Stimulated activated CD4-positive, alpha-beta T cell treated with anti-CD3 and anti-CD28 coated beads, Interleukin-4, amount 100 ng/mL, for 24 hours (primary cell): ENCODE data around the gene STXBP5L.
"Not testable (repeated sequence)": the region's sequence is repeated elsewhere in the genome, so short reads cannot be mapped to it uniquely, and the experiment has no call there.

ENCODE experiments used
- DNase-seq: peaks from one replicate; pipeline ENCODE4 v3.0.0-alpha.2; 2020

STXBP5L gene

DNA sequence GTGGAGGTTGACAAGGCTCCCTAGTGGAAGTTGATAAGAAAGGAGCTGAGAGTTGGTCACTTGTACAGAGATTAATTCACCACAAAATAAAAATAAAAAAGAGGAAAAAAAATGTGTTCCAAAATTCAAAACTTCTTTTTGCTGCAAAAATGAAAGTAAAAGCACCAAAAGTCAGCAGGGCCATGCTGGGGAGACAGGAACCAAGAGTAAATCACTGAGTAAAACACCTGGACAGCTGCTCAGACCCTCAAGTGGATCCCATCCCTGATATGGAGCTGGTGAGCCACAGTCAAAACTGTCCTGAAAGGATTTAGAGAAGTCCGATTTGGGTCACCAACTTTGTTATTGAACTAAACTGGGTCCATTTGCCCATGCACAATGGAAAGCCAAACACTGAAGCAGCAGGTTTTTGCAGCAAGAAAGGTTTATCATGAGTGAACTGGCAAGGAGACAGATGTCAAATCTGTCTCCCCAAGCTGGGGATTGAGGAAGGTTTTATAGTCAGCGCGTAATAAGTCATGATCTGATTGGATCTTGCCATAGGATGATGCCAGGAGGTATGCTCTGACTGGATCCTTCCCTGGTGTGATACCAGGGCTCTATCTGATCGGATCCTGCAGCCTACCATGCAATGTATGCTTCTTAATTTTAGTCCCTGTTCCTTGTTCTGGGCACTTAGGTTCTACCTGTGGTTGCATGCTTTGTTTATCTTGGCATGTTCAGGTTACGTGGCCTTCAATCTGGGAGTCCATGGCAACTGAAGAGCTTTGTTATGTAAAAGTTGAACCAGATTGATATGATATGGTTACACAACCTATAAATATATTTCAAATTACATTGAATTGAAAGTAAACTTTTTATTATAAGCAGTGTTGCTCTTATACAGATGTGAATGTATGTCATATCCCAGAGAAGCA is 324.6 kb downstream of the STXBP5L start:
- DNase-seq = no peak

DNA sequence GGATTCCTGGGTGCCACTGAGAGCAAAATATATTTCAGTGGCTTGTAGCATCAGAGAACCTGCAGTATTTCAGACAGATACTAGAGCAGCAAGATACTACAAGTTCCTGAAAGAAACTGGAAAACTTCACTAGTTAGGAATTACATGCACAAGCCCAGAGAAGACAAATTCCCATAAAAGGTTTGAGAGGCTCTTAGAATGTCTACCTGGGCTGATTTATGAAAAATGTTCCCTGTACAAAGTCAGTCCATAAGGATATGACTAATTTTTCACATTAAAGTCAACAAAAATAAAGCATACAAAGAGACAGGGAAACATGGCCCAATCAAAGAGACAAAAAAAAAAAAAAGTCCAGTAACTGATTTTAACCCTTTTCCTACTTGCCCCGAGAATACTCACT is 335.2 kb downstream of the STXBP5L start:
- no peak for DNase-seq

DNA sequence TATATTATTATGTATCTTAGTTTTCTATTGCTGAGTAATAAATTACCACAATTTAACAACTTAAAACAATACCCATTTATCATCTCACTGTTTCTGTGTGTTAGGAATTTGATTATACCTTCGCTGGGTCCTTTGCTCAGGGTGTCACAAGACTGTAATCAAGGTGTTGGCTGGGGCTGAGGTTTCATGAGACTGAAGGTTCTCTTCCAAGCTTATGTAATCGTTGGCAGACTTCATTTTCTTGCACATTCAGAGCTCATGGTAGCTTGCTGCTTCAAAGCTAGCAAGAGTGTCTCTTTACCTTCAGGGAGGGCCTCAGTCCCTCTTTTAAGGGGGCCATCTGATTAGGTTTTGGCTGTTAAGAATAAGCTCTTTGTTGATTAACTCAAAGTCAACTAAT is 344.7 kb downstream of the STXBP5L start:
- no peak for DNase-seq

DNA sequence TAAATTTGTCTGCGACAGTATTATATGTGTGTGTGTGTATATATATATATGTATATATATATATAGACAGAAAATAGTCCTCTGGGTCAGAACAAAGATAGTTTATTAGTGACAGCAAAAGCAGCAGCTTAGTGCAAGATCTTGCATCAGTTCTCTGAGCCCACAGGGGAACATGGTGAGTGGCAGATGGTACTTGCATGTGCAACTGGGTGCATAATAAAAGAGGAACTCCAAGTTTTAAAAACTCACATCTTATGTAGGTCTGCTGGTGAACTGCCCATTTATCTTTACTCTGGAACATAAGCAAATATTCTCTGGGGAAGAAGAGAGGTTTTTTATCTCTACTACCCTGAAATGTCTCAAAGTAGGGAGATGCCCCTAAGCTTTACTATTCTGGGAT is 361.4 kb downstream of the STXBP5L start:
- DNase-seq = no peak

DNA sequence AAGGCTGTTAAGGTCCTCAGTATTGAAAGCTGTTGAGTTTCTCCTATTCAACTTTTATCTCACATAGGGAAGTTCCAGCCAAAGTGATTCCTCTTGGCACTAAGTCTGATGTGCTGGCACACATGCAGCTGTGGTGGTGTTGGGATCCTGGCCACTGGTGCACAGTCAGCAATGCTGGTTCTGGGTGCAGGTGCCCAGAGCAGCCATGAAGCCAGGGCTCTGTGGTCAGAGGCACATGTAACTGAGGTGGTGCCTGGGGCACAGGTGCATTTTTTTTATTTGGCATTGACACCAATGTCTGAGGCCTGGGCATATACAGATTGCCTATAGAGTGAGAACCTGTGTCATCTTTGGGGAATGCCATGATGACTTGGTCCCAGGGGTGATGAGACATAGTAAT is 366.4 kb downstream of the STXBP5L start:
- DNase-seq = no peak

DNA sequence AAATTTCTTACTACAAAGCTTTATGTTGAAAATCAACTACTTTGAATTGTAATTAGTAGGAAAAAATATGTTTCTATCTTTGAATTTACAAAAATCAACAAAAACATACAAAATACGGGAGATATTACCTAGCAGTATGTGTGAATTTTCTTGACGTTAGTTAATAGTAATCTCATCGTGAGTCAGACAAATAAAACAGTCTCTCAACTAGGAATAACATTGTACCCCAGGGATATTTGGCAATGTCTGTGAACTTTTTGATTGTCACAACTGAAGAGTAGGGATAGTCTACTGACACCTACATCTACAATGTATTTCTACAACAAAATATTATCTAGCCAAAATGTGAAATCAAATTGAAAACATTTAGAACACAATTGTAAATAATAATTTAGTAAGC is 387.4 kb downstream of the STXBP5L start:
- DNase-seq = no peak

DNA sequence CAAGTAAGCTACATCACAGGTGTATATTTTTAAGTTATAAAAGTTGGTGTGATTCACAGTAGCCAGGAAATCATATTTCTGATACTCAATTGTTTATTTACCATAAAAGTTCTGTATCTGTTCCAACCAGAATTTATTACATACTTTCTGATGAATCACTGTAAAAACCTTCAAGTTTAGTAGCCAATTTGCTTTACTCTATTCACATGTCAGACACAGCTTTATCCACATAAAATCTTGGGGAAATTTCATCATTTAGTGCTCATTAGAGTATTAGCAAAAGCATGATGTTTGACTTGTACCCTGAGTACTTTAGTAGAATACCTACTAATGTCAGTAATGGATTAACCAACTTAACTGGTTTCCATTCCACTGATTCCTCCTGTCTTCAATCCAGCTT is 388.0 kb downstream of the STXBP5L start:
- DNase-seq = no peak

DNA sequence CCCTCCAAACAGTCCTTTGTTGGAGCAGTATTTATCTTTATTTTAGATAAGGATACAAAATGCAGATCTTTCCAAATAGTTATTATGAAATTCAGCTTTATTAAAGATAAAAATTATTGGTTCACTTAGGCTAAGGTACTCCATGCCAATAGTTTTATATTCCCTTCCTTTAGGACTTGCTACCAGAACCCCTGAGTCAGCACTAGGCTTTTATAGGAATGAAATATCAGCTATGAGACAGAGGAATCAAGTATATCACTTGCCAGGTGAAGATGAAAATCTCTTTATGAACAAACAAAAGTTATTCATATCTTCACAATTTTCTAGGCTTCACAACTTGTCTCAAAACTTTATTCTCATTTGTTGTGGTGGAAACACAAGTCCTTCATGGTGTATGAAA is 416.3 kb downstream of the STXBP5L start:
- DNase-seq = no peak

DNA sequence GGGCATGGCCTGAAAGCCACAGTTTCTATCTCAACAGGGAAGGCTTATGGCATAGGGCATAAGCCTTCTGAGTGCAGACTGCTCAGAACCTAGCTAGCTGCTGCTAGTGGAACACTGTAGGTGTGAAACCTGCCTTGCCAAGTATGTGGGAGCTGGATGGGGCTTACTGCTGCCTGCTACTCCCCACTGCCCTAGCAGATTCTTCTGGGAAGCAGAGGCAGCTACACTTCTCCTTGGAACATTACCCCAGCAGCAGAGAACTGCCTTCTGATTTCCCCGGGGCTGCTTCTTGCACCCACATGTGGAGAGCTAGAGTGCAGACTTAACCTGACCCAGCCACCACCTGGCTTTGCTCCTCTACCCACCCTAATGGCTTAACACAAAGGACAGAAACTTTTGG is 422.1 kb downstream of the STXBP5L start:
- no peak for DNase-seq

DNA sequence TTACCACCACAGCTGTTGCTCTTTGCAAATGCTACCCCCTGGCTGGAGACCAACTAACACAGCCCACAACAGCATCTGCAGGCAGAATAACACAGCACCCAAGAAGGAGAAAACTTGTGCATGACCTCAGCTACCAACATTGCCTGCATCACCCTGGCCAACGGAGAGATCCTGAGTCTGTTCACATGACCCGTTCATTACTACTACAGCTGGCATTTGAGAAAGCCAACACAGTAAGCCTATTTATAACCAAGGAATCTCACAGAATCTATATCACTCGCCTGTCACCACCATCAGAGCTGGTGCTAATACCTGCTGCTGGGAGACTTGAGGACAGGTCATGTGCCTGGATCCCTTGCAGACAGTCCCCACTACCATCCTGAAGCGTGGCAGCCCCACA is 422.6 kb downstream of the STXBP5L start:
- no peak for DNase-seq

DNA sequence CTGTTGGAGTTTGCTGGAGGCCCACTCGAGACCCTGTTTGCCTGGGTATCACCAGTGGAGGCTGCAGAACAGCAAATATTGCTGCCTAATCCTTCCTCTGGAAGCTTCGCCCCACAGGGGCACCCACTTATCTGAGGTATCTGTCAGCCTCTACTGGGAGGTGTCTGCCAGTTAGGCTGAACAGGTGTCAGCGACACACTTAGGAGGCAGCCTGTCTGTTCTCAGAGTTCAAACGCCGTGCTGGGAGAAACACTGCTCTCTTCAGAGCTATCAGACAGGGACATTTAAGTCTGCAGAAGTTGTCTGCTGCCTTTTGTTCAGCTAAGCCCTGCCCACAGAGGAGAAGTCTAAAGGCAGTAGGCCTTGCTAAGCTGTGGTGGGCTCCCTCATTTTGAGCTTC is 448.0 kb downstream of the STXBP5L start:
- not testable (repeated sequence) for DNase-seq

DNA sequence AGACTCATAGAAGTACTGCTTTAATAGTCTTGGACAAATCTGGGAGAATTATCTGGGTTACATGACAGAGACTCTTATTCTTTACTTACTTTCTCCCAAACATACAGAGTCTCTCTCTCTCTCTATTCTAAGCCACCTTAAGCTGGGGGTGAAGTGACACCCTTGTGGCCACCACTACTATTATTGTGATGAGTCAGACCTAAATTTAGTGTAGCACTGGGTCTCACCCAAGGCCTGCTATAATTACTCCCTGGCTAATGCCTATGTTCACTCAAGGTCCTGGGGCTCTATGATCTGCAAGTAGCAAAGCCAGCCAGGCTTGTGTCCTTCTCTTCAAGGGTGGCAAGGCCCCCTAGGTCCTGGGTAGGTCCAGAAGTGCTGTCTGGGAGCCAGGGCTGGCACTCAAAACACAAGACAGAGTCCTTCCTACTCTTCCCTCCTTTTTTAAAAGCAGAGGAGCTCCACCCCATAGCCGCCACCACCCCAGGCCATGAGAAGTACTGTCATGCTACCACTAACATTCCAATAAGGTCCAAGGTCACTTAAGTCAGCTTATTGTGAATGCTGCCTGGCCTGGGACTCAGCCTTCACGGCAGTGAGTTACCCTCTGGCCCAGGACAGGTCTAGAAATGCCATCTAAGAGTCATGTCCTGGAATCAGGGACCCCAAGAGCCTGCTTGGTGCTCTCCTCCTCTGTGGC is 454.2 kb downstream of the STXBP5L start:
- DNase-seq = no peak

DNA sequence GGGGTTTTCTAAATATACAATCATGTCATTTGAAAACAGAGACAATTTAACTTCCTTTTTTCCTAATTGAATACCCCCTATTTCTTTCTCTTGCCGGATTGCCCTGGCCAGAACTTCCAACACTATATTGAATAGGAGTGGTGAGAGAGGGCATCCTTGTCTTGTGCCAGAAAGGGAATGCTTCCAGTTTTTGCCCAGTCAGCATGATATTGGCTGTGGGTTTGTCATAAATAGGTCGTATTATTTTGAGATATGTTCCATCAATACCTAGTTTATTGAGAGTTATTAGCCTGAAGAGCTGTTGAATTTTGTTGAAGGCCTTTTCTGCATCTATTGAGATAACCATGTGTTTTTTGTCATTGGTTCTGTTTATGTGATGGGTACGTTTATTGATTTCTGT is 480.3 kb downstream of the STXBP5L start:
- DNase-seq = not testable (repeated sequence)

DNA sequence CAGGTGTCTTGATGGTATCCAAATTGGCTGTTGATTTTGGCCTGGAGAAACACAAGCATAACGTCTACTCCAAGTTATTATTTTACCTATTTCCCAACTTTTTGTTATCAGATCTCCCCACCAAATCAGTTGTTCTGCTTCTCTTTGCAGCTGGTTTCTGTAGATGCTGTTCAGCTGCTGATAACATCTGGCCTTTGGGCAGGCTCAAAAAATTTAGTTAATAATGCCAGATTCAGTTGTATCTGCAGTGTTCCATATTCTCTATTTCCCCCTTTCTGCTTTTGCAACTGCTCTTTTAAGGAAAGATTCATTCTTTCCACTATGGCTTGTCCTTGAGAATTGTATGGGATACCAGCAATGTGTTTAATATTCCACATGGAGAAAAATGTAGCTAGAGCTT is 488.0 kb downstream of the STXBP5L start:
- DNase-seq = not testable (repeated sequence)

DNA sequence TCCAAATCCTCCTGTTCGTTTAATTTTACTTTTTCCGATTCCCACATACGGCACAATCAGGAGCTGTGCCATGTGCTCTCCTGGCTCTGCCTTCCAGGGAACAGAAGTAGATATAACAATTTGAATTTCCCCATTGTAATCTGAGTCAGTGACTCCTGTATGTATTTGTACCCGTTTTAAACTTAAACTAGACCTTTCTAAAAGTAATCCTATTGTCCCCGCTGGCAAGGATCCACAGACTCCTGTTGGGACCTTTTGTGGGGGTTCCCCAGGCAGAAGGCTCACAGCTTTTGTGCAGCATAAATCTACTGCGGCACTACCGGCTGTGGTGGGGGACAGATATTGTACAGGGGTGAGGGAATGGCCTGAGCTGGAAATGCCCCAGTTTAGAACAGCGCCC is 490.0 kb downstream of the STXBP5L start:
- not testable (repeated sequence) for DNase-seq

DNA sequence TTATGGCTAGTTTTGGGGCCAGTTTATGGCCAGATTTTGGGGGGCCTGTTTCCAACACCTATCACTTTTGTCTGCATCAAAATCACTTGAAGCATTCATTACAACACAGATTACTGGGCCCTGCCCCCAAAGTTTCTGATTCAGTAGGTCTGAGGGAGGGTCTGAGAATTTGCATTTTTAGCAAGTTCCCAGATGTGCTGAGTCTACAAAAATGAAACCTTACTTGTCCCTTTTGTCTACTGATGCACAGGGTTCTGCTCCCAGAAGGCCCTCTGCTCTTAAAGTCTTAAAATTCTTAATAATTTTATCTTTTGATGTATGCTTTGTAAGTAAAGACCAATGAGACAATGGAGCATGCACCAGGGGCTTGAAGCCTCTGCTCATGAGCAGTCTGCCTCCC is 491.8 kb downstream of the STXBP5L start:
- DNase-seq = no peak

DNA sequence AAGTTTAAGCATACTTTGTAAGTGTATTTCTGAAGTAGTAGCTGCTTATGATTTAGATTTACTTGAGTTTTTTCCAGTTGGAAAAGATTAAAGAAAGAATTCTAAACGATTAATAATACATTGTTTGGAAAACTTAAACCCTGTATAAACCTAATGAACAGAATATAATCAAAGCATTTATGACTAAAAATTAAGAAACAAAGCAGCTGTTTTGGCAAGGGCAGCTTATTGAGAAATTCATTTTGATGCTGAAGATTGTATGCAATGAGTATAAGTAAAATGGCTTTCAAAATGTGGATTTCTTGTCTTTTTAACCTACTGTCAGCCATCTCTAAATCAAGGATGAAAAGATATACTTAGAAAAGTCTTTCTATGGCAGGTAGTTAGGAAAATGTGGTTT is 497.6 kb downstream of the STXBP5L start:
- no peak for DNase-seq

DNA sequence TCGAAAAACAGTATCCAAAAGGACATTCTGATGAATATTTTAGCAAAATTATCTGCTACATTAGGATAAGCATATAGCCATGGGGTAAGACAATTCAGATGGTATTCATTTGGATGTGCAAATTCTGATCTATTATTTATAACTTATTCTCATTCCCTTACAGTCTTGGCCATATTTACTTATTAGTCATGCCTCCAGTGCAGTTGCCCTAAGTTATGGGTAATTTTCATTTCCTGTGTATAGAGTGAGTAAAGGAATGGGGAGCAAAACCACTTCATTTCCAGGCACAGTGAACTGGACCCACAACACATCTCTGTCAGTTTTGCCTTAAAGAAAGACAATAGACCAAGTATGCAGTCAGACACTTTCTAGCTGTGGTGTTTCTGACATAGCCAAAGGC is 503.5 kb downstream of the STXBP5L start:
- DNase-seq = no peak

DNA sequence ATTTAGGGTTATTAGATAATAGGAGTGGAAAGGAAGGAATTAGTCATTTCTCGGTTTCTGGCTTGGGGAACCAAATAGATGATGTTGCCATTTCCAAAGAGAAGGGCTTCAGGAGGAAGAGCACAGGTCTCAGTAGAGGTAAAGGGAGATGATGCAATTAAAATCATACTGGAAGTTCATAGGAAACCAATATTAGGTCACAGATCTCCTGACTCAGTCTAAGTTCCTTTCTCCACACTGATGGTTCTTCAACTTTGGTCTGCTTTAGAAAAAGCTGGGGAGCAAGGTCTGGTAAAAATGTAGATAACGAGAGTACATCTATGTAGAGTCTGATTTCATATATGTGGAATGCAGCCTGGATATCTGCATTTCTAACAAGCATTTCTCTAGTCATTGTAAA is 506.9 kb downstream of the STXBP5L start:
- DNase-seq = no peak

DNA sequence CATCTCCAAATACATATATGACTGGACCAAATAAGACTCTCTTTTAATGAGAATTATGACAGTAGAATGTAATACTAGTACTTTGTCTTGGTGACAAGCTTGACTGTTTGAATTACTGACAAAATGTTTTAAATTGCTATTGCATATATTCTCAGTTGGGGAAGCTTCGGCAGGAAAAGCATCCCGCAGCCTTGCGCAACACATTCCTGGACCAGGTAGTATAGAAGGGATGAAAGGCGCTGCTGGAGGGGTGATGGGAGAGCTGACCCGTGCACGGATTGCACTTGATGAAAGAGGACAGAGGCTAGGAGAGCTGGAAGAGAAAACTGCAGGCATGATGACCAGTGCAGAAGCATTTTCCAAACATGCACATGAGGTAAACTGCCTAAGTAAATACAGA is 510.2 kb downstream of the STXBP5L start:
- no peak for DNase-seq

DNA sequence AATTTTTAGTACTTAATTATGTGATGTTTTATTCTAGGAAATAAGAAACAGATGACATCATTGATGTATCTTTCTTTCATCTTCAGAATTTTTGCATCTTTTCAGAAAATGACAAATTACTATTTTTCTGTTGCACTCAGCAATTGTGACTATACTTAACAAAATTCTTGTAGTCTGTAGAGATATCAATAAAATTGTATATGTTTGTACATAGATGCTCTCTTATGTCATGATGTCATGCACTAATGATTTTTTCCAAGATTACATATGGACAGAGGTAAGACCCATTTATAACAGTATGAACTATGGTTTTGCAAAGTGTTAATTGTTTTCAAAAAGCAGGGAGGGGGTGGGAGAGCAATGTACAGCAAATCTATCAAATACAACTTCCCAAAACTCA is 516.5 kb downstream of the STXBP5L start:
- no peak for DNase-seq

DNA sequence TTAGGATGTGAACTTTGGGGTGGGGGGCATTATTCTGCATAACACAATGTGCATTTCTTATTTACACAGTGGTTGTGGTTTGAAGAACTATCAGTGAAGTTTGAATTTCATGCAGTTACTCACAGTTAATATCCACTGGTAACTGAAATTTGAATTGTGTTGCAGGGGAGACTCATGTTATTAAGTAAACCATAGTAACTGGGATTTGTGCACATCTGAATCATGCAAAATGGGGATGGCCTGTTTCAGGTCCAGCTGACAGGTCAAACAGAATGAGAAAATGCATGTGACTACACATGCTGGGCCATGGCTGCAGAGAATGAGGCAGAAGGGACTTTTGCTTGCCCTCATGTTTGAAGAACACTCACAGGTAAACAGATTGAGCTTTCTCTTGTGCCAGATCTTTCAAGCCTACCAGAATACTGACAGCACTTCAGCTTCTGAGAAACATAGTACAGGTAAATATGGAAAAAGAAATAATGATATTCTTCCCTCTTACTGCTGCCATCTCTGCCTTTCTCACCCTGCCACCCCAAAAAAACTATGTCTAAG is 522.7 kb downstream of the STXBP5L start:
- no peak for DNase-seq

DNA sequence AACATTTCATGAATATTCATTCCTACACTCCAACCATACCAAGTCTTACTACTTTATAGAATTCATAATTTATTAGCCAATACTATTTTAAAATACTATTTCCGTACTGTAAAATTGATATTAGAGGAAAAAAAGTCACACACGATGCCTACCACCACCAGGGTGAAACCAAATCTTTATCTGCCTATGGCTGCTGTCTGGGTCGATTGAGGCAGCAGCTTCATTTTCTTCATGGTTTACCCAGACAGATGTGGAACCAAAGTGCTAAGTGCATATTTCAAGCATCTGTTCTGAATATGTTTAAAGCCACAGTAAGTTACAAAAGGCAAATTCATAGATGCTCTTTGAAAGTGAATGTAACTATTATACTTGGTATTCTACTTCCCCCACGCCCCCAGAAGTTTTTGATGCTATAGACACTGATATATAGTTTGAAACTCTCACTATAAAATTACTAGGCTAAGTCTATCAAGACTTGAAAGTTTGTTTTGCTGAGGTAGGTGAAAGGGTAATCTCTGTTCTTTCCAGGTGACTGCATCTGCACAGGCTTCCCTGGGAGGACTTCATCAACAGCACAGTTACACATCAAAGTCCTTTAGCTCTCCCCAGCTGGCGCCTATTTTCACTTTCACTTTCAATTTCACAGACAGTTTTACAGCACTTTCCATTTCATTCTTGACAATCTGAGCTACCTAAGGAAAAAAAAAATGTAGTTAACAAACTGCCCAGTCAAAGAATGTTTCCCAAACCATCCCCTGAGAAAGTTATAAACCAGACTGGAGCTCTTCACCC is 523.9 kb downstream of the STXBP5L start:
- DNase-seq = peak; percentile 57
